GM19043 (cell line): ENCODE data around the gene PPM1L.

Experiments
- ATAC-seq: cut with Tn5 transposase; IDR thresholded peaks from one replicate; pipeline ENCODE4 v1.9.1; 2021; ENCODE audit warnings: low read depth; ENCODE audit not compliant: unreplicated experiment

The PPM1L gene

GRCh38 chr3:160758929-160759577 is 3.0 kb downstream of the PPM1L start:
- ATAC-seq: no peak

GRCh38 chr3:160763073-160763472 is 7.0 kb downstream of the PPM1L start:
- ATAC-seq: no peak

GRCh38 chr3:160765211-160765610 is 9.2 kb downstream of the PPM1L start:
- ATAC-seq: no peak

GRCh38 chr3:160768031-160768430 is 12.0 kb downstream of the PPM1L start:
- ATAC-seq: no peak

GRCh38 chr3:160768918-160769317 is 12.9 kb downstream of the PPM1L start:
- no peak for ATAC-seq

GRCh38 chr3:160771811-160772459 is 15.9 kb downstream of the PPM1L start:
- no peak for ATAC-seq

- ATAC-seq: no peak
These were observed 17.7 kb downstream of the PPM1L start for GRCh38 chr3:160773722-160774121.

GRCh38 chr3:160774172-160774571 is 18.1 kb downstream of the PPM1L start:
- ATAC-seq: no peak

- ATAC-seq: no peak
These were observed 22.4 kb downstream of the PPM1L start for GRCh38 chr3:160778480-160778879.

- ATAC-seq: no peak
These were observed 23.0 kb downstream of the PPM1L start for GRCh38 chr3:160779040-160779439.

- no peak for ATAC-seq
These were observed 24.2 kb downstream of the PPM1L start for GRCh38 chr3:160780245-160780644.

- no peak for ATAC-seq
These were observed 25.4 kb downstream of the PPM1L start for GRCh38 chr3:160781402-160781801.

- ATAC-seq: no peak
These were observed 25.8 kb downstream of the PPM1L start for GRCh38 chr3:160781863-160782262.

GRCh38 chr3:160784853-160785252 is 28.8 kb downstream of the PPM1L start:
- no peak for ATAC-seq

GRCh38 chr3:160790726-160791125 is 34.7 kb downstream of the PPM1L start:
- ATAC-seq: no peak

GRCh38 chr3:160792540-160792939 is 36.5 kb downstream of the PPM1L start:
- ATAC-seq: no peak

- no peak for ATAC-seq
These were observed 37.8 kb downstream of the PPM1L start for GRCh38 chr3:160793722-160794252.

GRCh38 chr3:160796089-160796812 is 40.2 kb downstream of the PPM1L start:
- ATAC-seq: no peak

GRCh38 chr3:160796813-160797164 is 40.8 kb downstream of the PPM1L start:
- ATAC-seq: no peak

GRCh38 chr3:160797356-160797755 is 41.3 kb downstream of the PPM1L start:
- no peak for ATAC-seq

GRCh38 chr3:160801386-160802118 is 45.5 kb downstream of the PPM1L start:
- no peak for ATAC-seq
